Measurements from ENCODE around the gene BPIFB6. TPM values are rescaled to one million over a fixed set of nuclear protein-coding genes. Genes with fewer than 3 reads are reported as not detected.

BPIFB6 gene
- total and polyA plus RNA-seq, 2 of the 4 experiments (the other 2 are of a cell fraction) = not detected

DNA sequence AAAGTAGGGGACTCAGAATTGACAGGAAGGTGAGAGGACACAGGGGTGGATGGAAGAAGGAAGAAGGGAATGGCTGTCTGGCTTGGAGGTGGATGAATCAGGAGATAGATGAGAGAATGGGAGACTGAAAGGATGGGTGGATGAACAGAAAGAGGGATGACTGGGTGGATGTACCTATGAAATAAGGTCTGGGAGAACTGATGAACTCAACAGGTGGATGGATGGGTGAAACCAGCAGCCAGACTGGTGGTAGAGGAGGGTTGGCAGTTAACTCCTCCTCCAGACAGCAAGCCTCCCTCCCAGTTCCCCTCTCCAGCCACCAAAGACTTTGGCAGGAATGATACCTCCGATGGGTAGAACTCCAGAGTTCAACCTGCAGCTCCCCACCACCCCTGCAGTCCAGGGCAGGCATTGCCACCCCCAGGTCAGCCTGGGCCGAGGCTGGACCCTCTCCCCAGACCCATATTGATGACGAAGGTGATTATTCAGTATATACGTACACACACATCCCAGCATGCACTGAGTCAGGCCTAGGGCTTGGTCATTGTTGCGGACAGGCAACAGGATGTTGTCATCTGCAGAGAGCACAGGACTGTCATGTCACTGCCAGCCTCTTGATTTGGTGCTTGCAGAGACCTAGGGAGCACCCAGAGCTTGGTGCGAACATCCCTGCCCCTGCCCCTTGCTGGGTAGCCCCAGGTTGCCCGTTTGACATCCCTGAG lies 29.2 kb upstream of the BPIFB6 start:
- no peak overlapping the region for H3K23ac ChIP-seq (ENCODE audit: low read depth, low read length)
- H3K9me1 ChIP-seq (ENCODE audit: insufficient read depth, low read length) = no peaks in the 10 kb centered on the region
- no peak overlapping the region for H2BK120ac ChIP-seq (ENCODE audit: low read depth, low read length)
- H2BK15ac ChIP-seq (ENCODE audit: low read depth, low read length) = no peak overlapping the region
- H3K56ac ChIP-seq (ENCODE audit: extremely low read depth, insufficient read depth, low read length) = no peak overlapping the region
- no peak overlapping the region for H3K4me3 ChIP-seq (ENCODE audit: insufficient read depth, low read depth, low read length)
- no peak overlapping the region for H3K9ac ChIP-seq (ENCODE audit: low read depth, low read length)
- H4K20me1 ChIP-seq (ENCODE audit: insufficient read depth, low read length) = no peaks in the 10 kb centered on the region
- no peak overlapping the region for H2BK5ac ChIP-seq (ENCODE audit: low read depth, low read length, poor library complexity, severe bottlenecking)
- no peak overlapping the region for H3K18ac ChIP-seq (ENCODE audit: low read depth, low read length)
- H3K27me3 ChIP-seq (ENCODE audit: control insufficient read depth, insufficient read depth, low read length) = no peaks in the 10 kb centered on the region; the same call in none of the 2 replicates
- H4K8ac ChIP-seq (ENCODE audit: low read depth in 2 of 2, low read length in 2 of 2) = no peak overlapping the region
- no peak overlapping the region for H3K4me2 ChIP-seq (ENCODE audit: low read depth, low read length)
- no peak overlapping the region for H4K91ac ChIP-seq (ENCODE audit: insufficient read depth, low read depth, low read length)
- ATAC-seq (ENCODE audit: low read depth) = no peak
- intact Hi-C loops (cut with micrococcal nuclease) (no loop called here), in situ Hi-C loops (cut with MboI; ENCODE audit: low sequenced_read_pairs) (no loop called here), dilution Hi-C loops (cut with HindIII; ENCODE audit: low sequenced_read_pairs, unreplicated experiment) (no loop called here)
- H3K14ac ChIP-seq (replicated peaks; ENCODE audit: low read depth, low read length) = no peak overlapping the region
- H3K36me3 ChIP-seq (ENCODE audit: control insufficient read depth, insufficient read depth, low read length) = no peaks in the 10 kb centered on the region
- POLR2A ChIA-PET (ENCODE audit: unreplicated experiment) = no interaction called here
- H3K4ac ChIP-seq (ENCODE audit: low read depth, low read length) = no peak overlapping the region
- no peak for DNase-seq
- no peak overlapping the region for H2AK5ac ChIP-seq (ENCODE audit: low read depth, low read length)
- 75% methylated on average over 2 of the region's 7 CpGs; no CpG with 5 or more reads in 1 of the 2 experiments for WGBS, 2 experiments (ENCODE audit: extremely low coverage in 2 of 2, insufficient read length in 1 of 2)
- CTCF ChIA-PET = interaction anchor here (0.6 kb wide), 1 partner anchor 26 kb away, joined by 3 read pairs; no protein-coding TSS in a partner anchor
- H3K79me1 ChIP-seq (ENCODE audit: low read depth in 1 of 2, low read length in 2 of 2) = no peaks in the 10 kb centered on the region
- H2AFZ ChIP-seq (replicated peaks; ENCODE audit: low read length, poor library complexity) = no peak overlapping the region
- TF ChIP-seq RCOR1 (IDR thresholded peaks at IDR 0.05; ENCODE audit: insufficient replicate concordance, low read length) = no peak
- no peak for TF ChIP-seq SMC3 (IDR thresholded peaks at IDR 0.05; ENCODE audit: low read depth, low read length)
- TF ChIP-seq POLR2A (IDR thresholded peaks at IDR 0.05; ENCODE audit: low read depth, low read length) = no peak
- TF ChIP-seq CEBPB (IDR thresholded peaks at IDR 0.05; ENCODE audit: low read depth, low read length) = no peak
- no peak for TF ChIP-seq USF2 (IDR thresholded peaks at IDR 0.05; ENCODE audit: low read depth, low read length)
- no peak for TF ChIP-seq MAFK (IDR thresholded peaks at IDR 0.05; ENCODE audit: low read depth, low read length)
- TF ChIP-seq CTCF (conservative IDR thresholded peaks at IDR 0.05; ENCODE audit: low read depth, low read length) = no peak
- no peak for TF ChIP-seq CHD1 (IDR thresholded peaks at IDR 0.05; ENCODE audit: low read depth, low read length)
- no peak overlapping the region for H3K27ac ChIP-seq (ENCODE audit: insufficient read depth, low read length)
- no peak overlapping the region for H4K5ac ChIP-seq (ENCODE audit: low read depth, low read length)
- no peaks in the 10 kb centered on the region for H3K9me3 ChIP-seq (ENCODE audit: control insufficient read depth, insufficient read depth, low read length)
- H3K4me1 ChIP-seq (ENCODE audit: control insufficient read depth, insufficient read depth, low read length) = no peaks in the 10 kb centered on the region
- no peak overlapping the region for H2BK20ac ChIP-seq (ENCODE audit: low read depth, low read length)
- no TSS peak for BruUV-seq (replicated peaks)
- no peak overlapping the region for H2AK9ac ChIP-seq (replicated peaks; ENCODE audit: low read depth, low read length, poor library complexity)

All from IMR-90 (cell line).